ENCODE measurements around the gene ST6GALNAC5.
A peak's percentile ranks its signal among the peaks of the same experiment; 100 is the strongest.

The ST6GALNAC5 gene

GRCh38 chr1:76944942-76945341 lies 77.7 kb downstream of the ST6GALNAC5 start:
- DNase-seq (ENCODE audit: low read depth): peak; percentile 37
- TF ChIP-seq CTCF (conservative IDR thresholded peaks at IDR 0.05; ENCODE audit: low read depth, low read length): no peak
- H3K4me3 ChIP-seq (ENCODE audit: low read length): no peak overlapping the region

- no peak for DNase-seq (ENCODE audit: low read depth)
- TF ChIP-seq CTCF (conservative IDR thresholded peaks at IDR 0.05; ENCODE audit: low read depth, low read length): no peak
- no peak overlapping the region for H3K4me3 ChIP-seq (ENCODE audit: low read length)
These were observed 81.6 kb downstream of the ST6GALNAC5 start for GRCh38 chr1:76948846-76949245.

GRCh38 chr1:76949503-76949902 lies 82.2 kb downstream of the ST6GALNAC5 start:
- no peak for DNase-seq (ENCODE audit: low read depth)
- H3K4me3 ChIP-seq (ENCODE audit: low read length): no peak overlapping the region
- no peak for TF ChIP-seq CTCF (conservative IDR thresholded peaks at IDR 0.05; ENCODE audit: low read depth, low read length)

GRCh38 chr1:76950306-76950705 lies 83.0 kb downstream of the ST6GALNAC5 start:
- no peak for DNase-seq (ENCODE audit: low read depth)
- H3K4me3 ChIP-seq (ENCODE audit: low read length): no peak overlapping the region
- TF ChIP-seq CTCF (conservative IDR thresholded peaks at IDR 0.05; ENCODE audit: low read depth, low read length): no peak

- no peak for TF ChIP-seq CTCF (conservative IDR thresholded peaks at IDR 0.05; ENCODE audit: low read depth, low read length)
- DNase-seq (ENCODE audit: low read depth): no peak
These were observed 83.9 kb downstream of the ST6GALNAC5 start for GRCh38 chr1:76951153-76951552.

GRCh38 chr1:76955652-76956051 lies 88.4 kb downstream of the ST6GALNAC5 start:
- no peak for DNase-seq (ENCODE audit: low read depth)
- no peak for TF ChIP-seq CTCF (conservative IDR thresholded peaks at IDR 0.05; ENCODE audit: low read depth, low read length)
- H3K4me3 ChIP-seq (ENCODE audit: low read length): no peak overlapping the region

More at GRCh38 chr1:76951153-76951552, 83.9 kb downstream of the ST6GALNAC5 start:
- no peak overlapping the region for H3K4me3 ChIP-seq (ENCODE audit: low read length)

GRCh38 chr1:76957961-76958360 lies 90.7 kb downstream of the ST6GALNAC5 start:
- H3K4me3 ChIP-seq (ENCODE audit: low read length): no peak overlapping the region
- DNase-seq (ENCODE audit: low read depth): no peak
- TF ChIP-seq CTCF (conservative IDR thresholded peaks at IDR 0.05; ENCODE audit: low read depth, low read length): no peak

Data from retinal pigment epithelial cell (primary cell).